Skeletal muscle cell (primary cell): ENCODE data around the gene IZUMO4.
"Not testable (repeated sequence)": the region's sequence is repeated elsewhere in the genome, so short reads cannot be mapped to it uniquely, and the experiment has no call there.

ENCODE experiments used
- DNase-seq: peaks from one replicate; pipeline ENCODE4 v3.0.0-alpha.2; 2010; ENCODE audit warnings: low read depth
- H3K4me3 ChIP-seq: 2 replicates; pipeline ENCODE4 v1.5.1; 2011; ENCODE audit warnings: low read depth, mild to moderate bottlenecking, control low read depth, low read length, moderate library complexity

The IZUMO4 gene

GRCh38 chr19:2119921-2120785, 23.4 kb downstream of the IZUMO4 start:
- H3K4me3 ChIP-seq: no peak overlapping the region
- no peak for DNase-seq

GRCh38 chr19:2120821-2121220, 24.1 kb downstream of the IZUMO4 start:
- H3K4me3 ChIP-seq: no peak overlapping the region
- no peak for DNase-seq

- no peak for DNase-seq
- no peak overlapping the region for H3K4me3 ChIP-seq
These were observed 24.8 kb downstream of the IZUMO4 start for GRCh38 chr19:2121416-2122051.

GRCh38 chr19:2122251-2122650, 25.5 kb downstream of the IZUMO4 start:
- DNase-seq: no peak
- no peak overlapping the region for H3K4me3 ChIP-seq

- no peak overlapping the region for H3K4me3 ChIP-seq
- no peak for DNase-seq
These were observed 26.3 kb downstream of the IZUMO4 start for GRCh38 chr19:2122982-2123381.

- no peak for DNase-seq
- no peak overlapping the region for H3K4me3 ChIP-seq
These were observed 27.1 kb downstream of the IZUMO4 start for GRCh38 chr19:2123682-2124387.

- DNase-seq: no peak
- H3K4me3 ChIP-seq: no peak overlapping the region
These were observed 30.3 kb downstream of the IZUMO4 start for GRCh38 chr19:2126879-2127518.

- H3K4me3 ChIP-seq: no peak overlapping the region
- DNase-seq: no peak
These were observed 31.0 kb downstream of the IZUMO4 start for GRCh38 chr19:2127758-2128157.

- DNase-seq, H3K4me3 ChIP-seq: not testable (repeated sequence)
These were observed 31.5 kb downstream of the IZUMO4 start for GRCh38 chr19:2128252-2128651.

- DNase-seq: no peak
- H3K4me3 ChIP-seq: no peak overlapping the region
These were observed 32.3 kb downstream of the IZUMO4 start for GRCh38 chr19:2129022-2129421.

GRCh38 chr19:2129486-2129885, 32.8 kb downstream of the IZUMO4 start:
- DNase-seq: no peak
- no peak overlapping the region for H3K4me3 ChIP-seq

- no peak for DNase-seq
- no peak overlapping the region for H3K4me3 ChIP-seq
These were observed 33.4 kb downstream of the IZUMO4 start for GRCh38 chr19:2129892-2130770.

- DNase-seq, H3K4me3 ChIP-seq: not testable (repeated sequence)
These were observed 34.6 kb downstream of the IZUMO4 start for GRCh38 chr19:2131012-2131975.

GRCh38 chr19:2132191-2132590, 35.5 kb downstream of the IZUMO4 start:
- no peak overlapping the region for H3K4me3 ChIP-seq
- no peak for DNase-seq

- no peak for DNase-seq
These were observed 36.2 kb downstream of the IZUMO4 start for GRCh38 chr19:2132731-2133490.

GRCh38 chr19:2135474-2136402, 39.0 kb downstream of the IZUMO4 start:
- no peak overlapping the region for H3K4me3 ChIP-seq
- no peak for DNase-seq

More at GRCh38 chr19:2132731-2133490, 36.2 kb downstream of the IZUMO4 start:
- H3K4me3 ChIP-seq: no peak overlapping the region
